Testis (tissue), 3 donors: ENCODE data around the gene CLASP2. TPM values are rescaled to one million over a fixed set of nuclear protein-coding genes. Genes with fewer than 3 reads are reported as not detected.
"Not testable (repeated sequence)": the region's sequence is repeated elsewhere in the genome, so short reads cannot be mapped to it uniquely, and the experiment has no call there.

Experiments
- DNase-seq: peaks from one replicate; pipeline ENCODE4 v3.0.0-alpha.2; 2019
- H3K27ac ChIP-seq, 2 donors: fragments of 200-600 bp; sonication (generic); one replicate each; pipeline ENCODE4 v1.5.1; 2019
- H3K27me3 ChIP-seq: fragments of 200-600 bp; sonication (generic); one replicate; pipeline ENCODE4 v1.5.1; 2019
- H3K36me3 ChIP-seq: fragments of 200-600 bp; sonication (generic); one replicate; pipeline ENCODE4 v1.5.1; 2017; ENCODE audit warnings: low read depth; ENCODE audit errors: missing control alignments
- H3K4me1 ChIP-seq: fragments of 200-600 bp; sonication (generic); one replicate; pipeline ENCODE4 v1.5.1; 2019
- H3K4me3 ChIP-seq, 2 donors: fragments of 200-600 bp; sonication (generic); one replicate each; pipeline ENCODE4 v1.5.1; 2017 to 2019
- H3K9me3 ChIP-seq: fragments of 200-600 bp; sonication (generic); one replicate; pipeline ENCODE4 v1.5.1; 2017
- CTCF ChIP-seq, 3 experiments: fragments of 450-650 bp in 2 of 3; fragments of 200-600 bp in 1 of 3; sonication (generic) in 1 of 3; IDR thresholded peaks; one replicate each; pipeline ENCODE4 v1.5.1; 2016 to 2019; ENCODE audit warnings: antibody characterized with exemption in 3 of 3, mild to moderate bottlenecking in 2 of 3, moderate library complexity in 1 of 3
- POLR2A ChIP-seq: fragments of 450-650 bp; IDR thresholded peaks from one replicate; pipeline ENCODE4 v1.6.1; 2017; ENCODE audit warnings: antibody characterized with exemption, mild to moderate bottlenecking, moderate library complexity
- WGBS, 2 donors: methylation state at CpG; one replicate each; pipeline ENCODE4 v1.1.5; 2018; 5-methylcytosine and 5-hydroxymethylcytosine counted together
- intact Hi-C: fragments of 100-400 bp; cut with DNase I; formaldehyde crosslinking; loops from one replicate; pipeline ENCODE4 v1.15.1; 2023; ENCODE audit warnings: low total_unique reads
- polyA plus RNA-seq: library from polyadenylated mRNA; stranded (reverse); fragments of 350-450 nt; fragmentation: Illumina TruSeq; extraction: RNeasy Lipid Tissue Mini Kit (QIAGEN cat#74804); gene quantifications from one replicate; pipeline ENCODE4 v1.2.3, GENCODE V29; 2014; ENCODE audit warnings: low read depth, low replicate concordance; ENCODE audit not compliant: insufficient read depth
- total RNA-seq, 2 donors: library from RNA; depleted of rRNA; stranded (reverse); fragments of >200 nt; gene quantifications; one replicate each; pipeline ENCODE4 v1.2.3, GENCODE V29; 2016

The CLASP2 gene
- total and polyA plus RNA-seq, 3 donors from 2014 or later: 21.5 to 72.1 (median 68.4) TPM

- Histone ChIP-seq H3K27ac (no peak overlapping the region), H3K36me3 (no peaks in the 10 kb centered on the region), H3K9me3 (no peaks in the 10 kb centered on the region), H3K4me3 (no peak overlapping the region), H3K27me3 (no peaks in the 10 kb centered on the region), H3K4me1 (no peaks in the 10 kb centered on the region)
- WGBS, 2 donors: 96 to 98% methylated on average over 2 of the region's 2 CpGs
- TF ChIP-seq POLR2A: no peak
- TF ChIP-seq CTCF (IDR thresholded peaks at IDR 0.05): no peak
- intact Hi-C loops: no loop called here
- no peak for DNase-seq
These were observed 257.0 kb downstream of the CLASP2 start for GRCh38 chr3:33461097-33461496.

DNA sequence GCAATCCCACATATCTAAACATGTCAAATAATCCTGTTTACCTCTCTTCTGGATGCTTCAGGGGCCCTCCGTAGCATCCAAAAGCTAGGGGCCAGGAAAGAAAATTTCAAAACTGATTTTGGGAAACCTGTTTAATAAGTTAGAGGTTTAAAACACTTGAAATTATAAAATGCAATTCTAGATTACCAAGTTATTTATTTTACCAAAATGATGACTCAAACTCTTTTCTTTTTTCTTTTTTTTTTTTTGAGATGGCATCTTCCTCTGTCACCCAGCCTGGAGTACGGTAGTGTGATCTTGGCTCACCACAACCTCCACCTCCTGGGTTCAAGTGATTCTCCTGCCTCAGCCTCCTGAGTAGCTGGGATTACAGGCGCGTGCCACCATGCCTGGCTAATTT, 258.5 kb downstream of the CLASP2 start:
- WGBS, 2 donors: 90 to 95% methylated on average over 4 of the region's 4 CpGs
- not testable (repeated sequence) for H3K36me3 ChIP-seq

DNA sequence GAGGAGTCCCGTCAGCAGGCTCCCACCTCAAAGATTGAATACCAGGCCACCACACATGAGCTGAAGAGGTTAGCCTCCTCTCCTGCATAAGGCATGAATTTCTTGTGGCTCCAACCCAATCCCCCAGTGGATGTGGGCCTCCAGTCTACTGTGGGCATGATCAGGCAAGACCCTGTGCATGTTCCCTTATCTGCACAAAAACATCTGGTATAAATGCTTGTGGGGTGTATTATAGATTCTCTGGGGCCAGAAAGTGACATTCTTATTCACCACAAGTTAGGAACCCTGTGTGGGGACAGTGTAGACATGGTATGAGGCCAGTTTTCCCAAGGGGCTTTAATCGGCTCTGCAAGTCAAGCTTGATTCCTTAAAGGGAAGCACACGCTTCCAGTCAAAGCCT, 259.6 kb downstream of the CLASP2 start:
- no peak for TF ChIP-seq CTCF (IDR thresholded peaks at IDR 0.05)
- no peak for TF ChIP-seq POLR2A
- H3K4me1 ChIP-seq: no peaks in the 10 kb centered on the region
- H3K4me3 ChIP-seq: no peak overlapping the region
- H3K9me3 ChIP-seq: no peaks in the 10 kb centered on the region
- DNase-seq: no peak
- H3K36me3 ChIP-seq: no peaks in the 10 kb centered on the region
- no peaks in the 10 kb centered on the region for H3K27me3 ChIP-seq
- 94 to 100% methylated on average over 3 of the region's 3 CpGs for WGBS, 2 donors
- H3K27ac ChIP-seq: no peak overlapping the region
- intact Hi-C loops: no loop called here

More for the DNA sequence above, 258.5 kb downstream of the CLASP2 start:
- H3K9me3 ChIP-seq, H3K4me1 ChIP-seq, intact Hi-C loops, H3K27ac ChIP-seq, DNase-seq, H3K4me3 ChIP-seq, H3K27me3 ChIP-seq: not testable (repeated sequence)

DNA sequence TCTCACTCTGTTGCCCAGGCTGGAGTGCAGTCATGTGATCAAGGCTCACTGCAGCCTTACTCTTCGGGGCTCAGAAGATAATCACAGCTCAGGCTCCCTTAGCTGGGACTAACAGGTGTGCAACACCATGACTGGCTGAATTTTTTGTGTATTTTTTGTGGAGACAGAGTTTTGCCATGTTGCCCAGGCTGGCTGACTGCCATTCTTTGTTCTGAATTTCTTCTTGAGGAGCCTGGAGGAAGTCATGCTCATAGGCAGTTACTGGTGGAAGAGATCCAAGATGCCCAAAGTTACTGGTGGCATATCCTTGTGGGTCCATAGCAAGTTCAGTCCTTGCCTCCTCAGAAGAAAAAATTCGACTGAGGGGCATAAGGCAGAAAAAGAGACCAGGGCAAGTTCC, 261.3 kb downstream of the CLASP2 start:
- Histone ChIP-seq H3K9me3 (no peaks in the 10 kb centered on the region), H3K27me3 (no peaks in the 10 kb centered on the region), H3K4me1 (no peaks in the 10 kb centered on the region), H3K27ac (no peak overlapping the region), H3K36me3 (no peaks in the 10 kb centered on the region), H3K4me3 (no peak overlapping the region)
- DNase-seq: no peak
- TF ChIP-seq CTCF (IDR thresholded peaks at IDR 0.05) (no peak), POLR2A (no peak)
- WGBS, 2 donors: 78 to 79% methylated on average over 2 of the region's 2 CpGs
- intact Hi-C loops: no loop called here

DNA sequence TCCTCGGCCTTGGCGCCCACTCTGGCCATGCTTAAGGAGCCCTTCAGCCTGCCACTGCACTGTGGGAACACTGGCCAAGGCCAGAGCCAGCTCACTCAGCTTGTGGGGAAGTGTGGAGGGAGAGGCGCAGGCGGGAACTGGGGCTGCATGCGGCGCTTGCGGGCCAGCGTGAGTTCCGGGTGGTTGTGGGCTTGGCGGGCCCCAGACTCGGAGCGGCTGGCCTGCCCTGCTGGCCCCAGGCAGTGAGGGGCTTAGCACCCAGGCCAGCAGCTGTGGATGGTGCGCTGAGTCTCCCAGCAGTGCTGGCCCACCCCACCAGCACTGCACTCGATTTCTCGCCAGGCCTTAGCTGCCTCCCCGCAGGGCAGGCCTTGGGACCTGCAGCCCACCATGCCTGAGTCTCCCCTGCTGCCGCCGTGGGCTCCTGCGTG, 264.7 kb downstream of the CLASP2 start:
- no peaks in the 10 kb centered on the region for H3K4me1 ChIP-seq
- no peaks in the 10 kb centered on the region for H3K36me3 ChIP-seq
- intact Hi-C loops: no loop called here
- WGBS, 2 donors: 93 to 100% methylated on average over 4 to 16 of the region's 19 CpGs
- H3K27me3 ChIP-seq: no peaks in the 10 kb centered on the region
- no peak overlapping the region for H3K27ac ChIP-seq
- no peak overlapping the region for H3K4me3 ChIP-seq
- no peaks in the 10 kb centered on the region for H3K9me3 ChIP-seq
- TF ChIP-seq CTCF (IDR thresholded peaks at IDR 0.05) (no peak), POLR2A (no peak)
- no peak for DNase-seq

- WGBS, 2 donors: 86 to 90% methylated on average over 1 of the region's 1 CpG
- DNase-seq, H3K9me3 ChIP-seq: not testable (repeated sequence)
These were observed 266.1 kb downstream of the CLASP2 start for GRCh38 chr3:33451994-33452393.

More at GRCh38 chr3:33451994-33452393, 266.1 kb downstream of the CLASP2 start:
- H3K4me1 ChIP-seq, intact Hi-C loops, H3K27ac ChIP-seq, H3K36me3 ChIP-seq, H3K27me3 ChIP-seq, H3K4me3 ChIP-seq: not testable (repeated sequence)
